NCI-H82 treated with DMSO at 0.1 percent for 48 hours (cell line): ENCODE results near the gene CCNG1.

Experiments used
- DNase-seq: peaks from one replicate; lab custom pipeline; 2025; ENCODE audit not compliant: unreplicated experiment; lab: John Stamatoyannopoulos, UW

CCNG1 gene

GRCh38 chr5:163489055-163489744 lies 51.8 kb downstream of the CCNG1 start:
- no peak for DNase-seq

- no peak for DNase-seq
These were observed 52.3 kb downstream of the CCNG1 start for GRCh38 chr5:163489745-163490075.
